Measurements from ENCODE around the gene RPL13. TPM values are rescaled to one million over a fixed set of nuclear protein-coding genes. Genes with fewer than 3 reads are reported as not detected.

RPL13 gene
- total RNA-seq (2016; rRNA removed; fragmentation: Illumina TruSeq; extraction: Trizol) (2,988 and 3,233 TPM in 2 replicates), polyA plus RNA-seq (2011; rRNA removed) (4,411 and 5,523 TPM in 2 replicates), polyA minus RNA-seq (2011; rRNA and poly(A)+ RNA removed; ENCODE audit: low replicate concordance) (1,096 and 3,482 TPM in 2 replicates), Bru-seq, nascent RNA (percentile 99 among the genes with signal in this experiment), BruChase-seq, experiment 1, labeled RNA remaining after a 6-hour chase (percentile 99 among the genes with signal in this experiment), BruChase-seq, experiment 2, labeled RNA remaining after a 2-hour chase (percentile 98 among the genes with signal in this experiment)
- total RNA-seq (2016; cell fraction: cytosol; rRNA removed; fragmentation: Illumina TruSeq; extraction: Trizol; ENCODE audit: low read depth) = 6,142 and 6,743 TPM in 2 replicates
- 3,074 and 3,414 TPM in 2 replicates for total RNA-seq (2016; cell fraction: insoluble cytoplasmic fraction; rRNA removed; fragmentation: Illumina TruSeq; extraction: Trizol)
- 8,788 and 9,254 TPM in 2 replicates for total RNA-seq (2016; cell fraction: membrane; rRNA removed; fragmentation: Illumina TruSeq; extraction: Trizol)
- total RNA-seq (2016; cell fraction: nucleus; rRNA removed; fragmentation: Illumina TruSeq; extraction: Trizol) = 1,061 and 1,137 TPM in 2 replicates
- polyA plus RNA-seq (2011; cell fraction: cytosol; rRNA removed) = 4,701 and 9,932 TPM in 2 replicates
- 3,101 and 3,317 TPM in 2 replicates for polyA plus RNA-seq (2011; cell fraction: nucleus; rRNA removed)
- polyA plus RNA-seq (2012) = 3,379 and 4,912 TPM in 2 replicates
- 8,773 and 9,300 TPM in 2 replicates for polyA plus RNA-seq (2016; cell fraction: cytosol; fragmentation: Illumina TruSeq; extraction: Trizol; ENCODE audit: low read depth)
- 3,767 and 4,135 TPM in 2 replicates for polyA plus RNA-seq (2016; cell fraction: insoluble cytoplasmic fraction; fragmentation: Illumina TruSeq; extraction: Trizol; ENCODE audit: low read depth)
- 9,832 and 9,939 TPM in 2 replicates for polyA plus RNA-seq (2016; cell fraction: membrane; fragmentation: Illumina TruSeq; extraction: Trizol; ENCODE audit: low read depth)
- 2,257 and 2,556 TPM in 2 replicates for polyA plus RNA-seq (2016; cell fraction: nucleus; fragmentation: Illumina TruSeq; extraction: Trizol; ENCODE audit: insufficient read depth, low read depth)
- polyA minus RNA-seq (2011; cell fraction: cytosol; rRNA and poly(A)+ RNA removed) = 1,942 and 2,023 TPM in 2 replicates
- polyA minus RNA-seq (2011; cell fraction: nucleus; rRNA and poly(A)+ RNA removed) = 448 and 516 TPM in 2 replicates
- long read RNA-seq, experiment 1, full-length matches to known transcripts = 4,408 of 4,645 reads
- long read RNA-seq, experiment 1, partial matches to known transcripts = 147 of 4,645 reads
- long read RNA-seq, experiment 1, other reads (novel, unspliced or antisense) = 90 of 4,645 reads
- long read RNA-seq, experiment 2, full-length matches to known transcripts = 9,660 of 10,276 reads
- long read RNA-seq, experiment 2, partial matches to known transcripts = 413 of 10,276 reads
- long read RNA-seq, experiment 2, other reads (novel, unspliced or antisense) = 203 of 10,276 reads

GRCh38 chr16:89560378-89561141, at the start of gene RPL13:
Gene RPL13, plus strand, starts transcription at chr16:89560682. Its CDS starts 278 bp downstream, at chr16:89560960.
- intact Hi-C loops (cut with micrococcal nuclease; ENCODE audit: unreplicated experiment) = no loop called here
- TF ChIP-seq ZNF263 (CRISPR knock-in tag; IDR thresholded peaks at IDR 0.05) (peak; percentile 26; the same call in 1 of the 2 replicates), ZBTB44 (CRISPR knock-in tag; IDR thresholded peaks at IDR 0.05) (0 out of 2 replicates have a peak, but pooled peaks have one; percentile 67), ZNF234 (CRISPR knock-in tag; conservative IDR thresholded peaks at IDR 0.05) (peak; percentile 57; the same call in 1 of the 2 replicates), ARNTL (CRISPR knock-in tag; IDR thresholded peaks at IDR 0.05) (no peak; the same call in 1 of the 2 replicates), NFAT5 (CRISPR knock-in tag; IDR thresholded peaks at IDR 0.05) (no peak; the same call in 1 of the 2 replicates), JUND (CRISPR knock-in tag; IDR thresholded peaks at IDR 0.05) (no peak; the same call in 1 of the 2 replicates), ZSCAN21 (CRISPR knock-in tag; IDR thresholded peaks at IDR 0.05; ENCODE audit: borderline replicate concordance) (peak; percentile 95), RAD21 (CRISPR knock-in tag; IDR thresholded peaks at IDR 0.05) (peak; percentile 50), CCAR2 (optimal IDR thresholded peaks at IDR 0.05; ENCODE audit: low read depth, low read length) (no peak), MED1 (CRISPR knock-in tag; IDR thresholded peaks at IDR 0.05) (peak; percentile 62), ETV6 (CRISPR knock-in tag; conservative IDR thresholded peaks at IDR 0.05) (peak; percentile 48)

More at GRCh38 chr16:89560378-89561141, at the start of gene RPL13:
- WGBS (ENCODE audit: low lambda C conversion rate) = 1% methylated on average over 16 of the region's 87 CpGs
- FAIRE-seq = no peak
- in situ Hi-C loops (cut with HindIII; ENCODE audit: extremely low pct_ligation_motif_present, low pct_unique_long_range_greater_than_20kb) = no loop called here
- POLR2A ChIA-PET = interaction anchor here (1.6 kb wide), 1 partner anchor 52 kb away, joined by 4 read pairs; no protein-coding TSS in a partner anchor
- DNase-seq (ENCODE audit: low spot score) = peak; percentile 95
- ATAC-seq = peak; percentile 81
- Histone ChIP-seq H2AFZ (ENCODE audit: low read length) (no peak within 1 kb of the TSS), H3K79me2 (ENCODE audit: insufficient read depth, low read length) (peaks cover 25% of the 10 kb centered on the region), H3K36me3 (replicated peaks in 1 of 2; ENCODE audit: control insufficient read depth in 1 of 2, insufficient read depth in 2 of 2, low read length in 2 of 2) (peaks cover 33 to 51% of the 10 kb centered on the region in 2 experiments), H3K27ac (ENCODE audit: extremely low read length, insufficient read depth, low read length) (peak within 1 kb of the TSS; percentile 98), H4K20me1 (ENCODE audit: insufficient read depth, low read length) (peaks cover 49% of the 10 kb centered on the region), H3K9me3 (ENCODE audit: low read length) (no peaks in the 10 kb centered on the region), H3K9ac (ENCODE audit: insufficient read depth, low read depth, low read length) (peak within 1 kb of the TSS; percentile 100), H3K27me3 (ENCODE audit: control insufficient read depth in 1 of 2, insufficient read depth in 2 of 2, low read length in 2 of 2) (no peaks in the 10 kb centered on the region), H3K4me2 (ENCODE audit: low read depth, low read length) (peak within 1 kb of the TSS; percentile 97), H3K4me1 (ENCODE audit: insufficient read depth, low read length) (peaks cover 69% of the 10 kb centered on the region), H3K4me3 (replicated peaks in 1 of 3; ENCODE audit: insufficient read depth in 1 of 3, low read depth in 2 of 3, low read length in 3 of 3) (peak within 1 kb of the TSS; percentile 96 to 97 (median 97))
- CTCF ChIA-PET (ENCODE audit: low intra/inter-chr PET ratio, low total read pairs) = no interaction called here
- no TSS peak for BruUV-seq (replicated peaks)
